ENCODE results near the gene HSPB7.
"Not testable (repeated sequence)": the region's sequence is repeated elsewhere in the genome, so short reads cannot be mapped to it uniquely, and the experiment has no call there.

HSPB7 gene

GRCh38 chr1:16023050-16023653 is 5.3 kb upstream of the HSPB7 start:
- DNase-seq (ENCODE audit: low read depth), result no peak
- no peak for TF ChIP-seq CTCF (conservative IDR thresholded peaks at IDR 0.05; ENCODE audit: low read depth, low read length)
- H3K4me3 ChIP-seq (ENCODE audit: low read depth, low read length), result no peak overlapping the region

GRCh38 chr1:16022393-16022792 is 4.5 kb upstream of the HSPB7 start:
- TF ChIP-seq CTCF (conservative IDR thresholded peaks at IDR 0.05; ENCODE audit: low read depth, low read length), result no peak
- H3K4me3 ChIP-seq (ENCODE audit: low read depth, low read length), result no peak overlapping the region
- no peak for DNase-seq (ENCODE audit: low read depth)

GRCh38 chr1:16021681-16022080 is 3.8 kb upstream of the HSPB7 start, which contains the start of gene CLCNKA:
Gene CLCNKA, plus strand, starts transcription at chr1:16022036. Its CDS starts 584 bp downstream, at chr1:16022620.
- no peak within 1 kb of the TSS for H3K4me3 ChIP-seq (ENCODE audit: low read depth, low read length)
- DNase-seq (ENCODE audit: low read depth), result no peak
- no peak for TF ChIP-seq CTCF (conservative IDR thresholded peaks at IDR 0.05; ENCODE audit: low read depth, low read length)

- not testable (repeated sequence) for H3K4me3 ChIP-seq (ENCODE audit: low read depth, low read length); DNase-seq (ENCODE audit: low read depth)
Measured at GRCh38 chr1:16020878-16021277, 3.0 kb upstream of the HSPB7 start.

- no peak for TF ChIP-seq CTCF (conservative IDR thresholded peaks at IDR 0.05; ENCODE audit: low read depth, low read length)
- no peak for DNase-seq (ENCODE audit: low read depth)
- H3K4me3 ChIP-seq (ENCODE audit: low read depth, low read length), result no peak overlapping the region
Measured at GRCh38 chr1:16020325-16020724, 2.5 kb upstream of the HSPB7 start.

GRCh38 chr1:16019644-16020277 is 1.9 kb upstream of the HSPB7 start:
- no peak overlapping the region for H3K4me3 ChIP-seq (ENCODE audit: low read depth, low read length)
- TF ChIP-seq CTCF (conservative IDR thresholded peaks at IDR 0.05; ENCODE audit: low read depth, low read length), result no peak
- DNase-seq (ENCODE audit: low read depth), result no peak

GRCh38 chr1:16018749-16019643 is 1.2 kb upstream of the HSPB7 start:
- no peak for TF ChIP-seq CTCF (conservative IDR thresholded peaks at IDR 0.05; ENCODE audit: low read depth, low read length)
- H3K4me3 ChIP-seq (ENCODE audit: low read depth, low read length), result no peak overlapping the region
- no peak for DNase-seq (ENCODE audit: low read depth)

All from choroid plexus epithelial cell (primary cell).